HEK293T (cell line): ENCODE measurements around the gene ABCA3.

Experiments
- CTCF ChIA-PET: fragments of 350-600 bp; formaldehyde crosslinking; extraction: SDS; loops from one replicate; lab custom pipeline; 2021; ENCODE audit warnings: antibody characterized with exemption, inconsistent platforms; lab: Yijun Ruan, JAX
- POLR2A ChIA-PET: fragments of 350-600 bp; formaldehyde crosslinking; extraction: SDS; loops from one replicate; lab custom pipeline; 2020; ENCODE audit warnings: antibody characterized with exemption, inconsistent platforms; lab: Yijun Ruan, JAX
- DNase-seq: peaks from one replicate; pipeline ENCODE4 v3.0.0; 2012; ENCODE audit warnings: mixed read lengths; ENCODE audit errors: extremely low spot score
- ARNT ChIP-seq: fragments of 450-650 bp; IDR thresholded peaks from 2 replicates; pipeline ENCODE4 v1.6.1; 2017; ENCODE audit warnings: mild to moderate bottlenecking
- BHLHE40 ChIP-seq: fragments of 450-650 bp; IDR thresholded peaks from 2 replicates; pipeline ENCODE4 v1.6.1; 2016; ENCODE audit warnings: mild to moderate bottlenecking, moderate library complexity, borderline replicate concordance
- CTBP1 ChIP-seq: fragments of 450-650 bp; IDR thresholded peaks from 2 replicates; pipeline ENCODE4 v1.6.1; 2016; ENCODE audit warnings: borderline replicate concordance
- ELF4 ChIP-seq: fragments of 450-650 bp; IDR thresholded peaks from 2 replicates; pipeline ENCODE4 v1.6.1; 2017; ENCODE audit warnings: antibody characterized with exemption
- FOXA1 ChIP-seq: fragments of 450-650 bp; IDR thresholded peaks from 2 replicates; pipeline ENCODE4 v1.6.1; 2016; ENCODE audit warnings: mild to moderate bottlenecking
- FOXK2 ChIP-seq: fragments of 450-650 bp; IDR thresholded peaks from 2 replicates; pipeline ENCODE4 v1.6.1; 2016; ENCODE audit warnings: mild to moderate bottlenecking
- FOXM1 ChIP-seq: fragments of 450-650 bp; IDR thresholded peaks from 2 replicates; pipeline ENCODE4 v1.6.1; 2017; ENCODE audit warnings: mild to moderate bottlenecking, borderline replicate concordance
- HDGF ChIP-seq: fragments of 450-650 bp; IDR thresholded peaks from 2 replicates; pipeline ENCODE4 v1.6.1; 2017; ENCODE audit warnings: antibody characterized with exemption, borderline replicate concordance
- L3MBTL2 ChIP-seq: fragments of 450-650 bp; conservative IDR thresholded peaks from 2 replicates; pipeline ENCODE4 v1.6.1; 2016; ENCODE audit warnings: mild to moderate bottlenecking
- LEF1 ChIP-seq: fragments of 450-650 bp; IDR thresholded peaks from 2 replicates; pipeline ENCODE4 v1.6.1; 2017; ENCODE audit warnings: mild to moderate bottlenecking, borderline replicate concordance
- NFRKB ChIP-seq: fragments of 450-650 bp; IDR thresholded peaks from 2 replicates; pipeline ENCODE4 v1.6.1; 2016; ENCODE audit warnings: mild to moderate bottlenecking, moderate library complexity
- SP1 ChIP-seq: fragments of 450-650 bp; IDR thresholded peaks from 2 replicates; pipeline ENCODE4 v1.6.1; 2017
- SUZ12 ChIP-seq: fragments of 450-650 bp; IDR thresholded peaks from 2 replicates; pipeline ENCODE4 v1.6.1; 2016; ENCODE audit warnings: mild to moderate bottlenecking
- TARDBP ChIP-seq: fragments of 450-650 bp; IDR thresholded peaks from 2 replicates; pipeline ENCODE4 v1.6.1; 2016
- ZNF384 ChIP-seq: fragments of 450-650 bp; IDR thresholded peaks from 2 replicates; pipeline ENCODE4 v1.6.1; 2016
- TF ChIP-seq, protein P1 (sequence below): fragments of 450-650 bp; IDR thresholded peaks from 2 replicates; pipeline ENCODE4 v1.6.1; 2016

The ABCA3 gene

DNA sequence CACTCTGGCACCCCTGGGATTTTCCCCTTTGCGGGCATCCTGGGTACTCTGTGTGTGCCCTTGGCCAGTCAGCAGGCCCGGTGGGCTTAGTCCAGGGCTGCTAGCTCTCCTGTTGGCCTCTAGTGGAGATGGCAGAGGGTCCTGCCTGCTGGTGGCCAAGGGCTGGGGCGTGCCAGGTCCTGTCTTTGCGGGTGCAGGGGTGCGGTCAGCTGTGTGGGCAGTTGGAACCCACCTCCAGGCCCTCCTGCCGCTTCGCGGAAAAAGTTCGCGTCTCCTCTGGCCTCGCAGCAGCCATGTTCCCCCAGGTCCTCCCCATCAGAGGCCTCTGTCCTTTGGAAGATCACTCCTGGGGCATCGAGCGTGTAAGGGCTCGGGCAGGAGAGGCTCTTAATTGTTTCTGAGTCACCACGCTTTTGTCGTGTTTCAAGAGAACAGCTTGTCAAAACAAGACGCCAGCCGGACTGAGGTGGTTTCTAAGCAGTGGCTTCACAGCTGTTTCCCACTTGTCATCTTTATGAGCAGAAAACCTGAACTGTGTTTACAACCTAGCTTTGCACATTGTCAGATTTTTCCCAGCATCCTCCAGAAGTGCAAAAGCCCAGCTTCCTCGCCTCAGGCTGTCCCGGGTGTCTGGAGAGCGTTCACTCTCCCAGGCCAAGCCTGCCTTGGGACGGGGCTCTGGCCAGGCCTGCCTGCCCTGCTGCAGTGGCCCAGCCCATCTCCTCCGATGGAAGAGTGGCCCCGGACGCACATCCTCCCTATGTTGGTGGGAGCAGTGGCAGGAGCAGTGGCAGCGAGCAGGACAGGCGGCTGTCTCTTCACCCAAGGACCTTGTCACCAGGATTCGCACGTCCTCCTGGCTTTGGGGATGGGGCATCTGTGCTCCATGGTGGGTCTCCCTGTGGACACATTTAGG, 109.3 kb downstream of the ABCA3 start:
- CTCF ChIA-PET = no interaction called here
- no peak for TF ChIP-seq SP1
- no peak for TF ChIP-seq BHLHE40
- TF ChIP-seq NFRKB = no peak
- TF ChIP-seq FOXM1 = no peak
- DNase-seq = no peak
- POLR2A ChIA-PET = interaction anchor here (0.9 to 1.4 kb wide), 2 partner anchors 16 to 266 kb away, joined by 3 to 6 read pairs; partner anchors contain the start of gene RPS2

DNA sequence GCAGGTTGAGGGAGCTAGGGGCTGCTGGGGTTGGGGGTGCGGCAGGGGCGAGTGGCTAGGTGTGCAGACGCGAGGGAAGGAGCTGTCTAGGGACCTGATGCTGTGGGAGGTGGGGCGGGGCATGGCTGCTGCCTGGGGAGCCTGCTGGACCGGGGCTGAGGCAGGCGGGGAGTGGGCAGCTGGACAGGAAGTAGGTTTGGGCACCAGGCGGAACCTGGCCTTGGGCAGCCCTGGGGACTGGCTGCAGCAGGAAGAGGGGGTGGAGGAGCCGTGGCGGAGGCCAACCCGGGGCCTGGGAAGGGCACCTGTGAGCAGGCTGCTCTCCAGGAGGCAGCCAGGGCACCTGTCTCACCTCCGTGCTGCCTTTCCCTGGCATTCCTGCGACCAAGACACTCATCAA, 110.2 kb downstream of the ABCA3 start:
- DNase-seq = no peak
- ChIA-PET POLR2A (interaction anchor here (0.9 kb wide), 1 partner anchor 15 kb away, joined by 6 read pairs; no protein-coding TSS in a partner anchor), CTCF (no interaction called here)
- TF ChIP-seq BHLHE40 = no peak
- TF ChIP-seq ELF4 = no peak
- TF ChIP-seq FOXM1 = no peak
- TF ChIP-seq SP1 = no peak
- TF ChIP-seq, protein P1, sequence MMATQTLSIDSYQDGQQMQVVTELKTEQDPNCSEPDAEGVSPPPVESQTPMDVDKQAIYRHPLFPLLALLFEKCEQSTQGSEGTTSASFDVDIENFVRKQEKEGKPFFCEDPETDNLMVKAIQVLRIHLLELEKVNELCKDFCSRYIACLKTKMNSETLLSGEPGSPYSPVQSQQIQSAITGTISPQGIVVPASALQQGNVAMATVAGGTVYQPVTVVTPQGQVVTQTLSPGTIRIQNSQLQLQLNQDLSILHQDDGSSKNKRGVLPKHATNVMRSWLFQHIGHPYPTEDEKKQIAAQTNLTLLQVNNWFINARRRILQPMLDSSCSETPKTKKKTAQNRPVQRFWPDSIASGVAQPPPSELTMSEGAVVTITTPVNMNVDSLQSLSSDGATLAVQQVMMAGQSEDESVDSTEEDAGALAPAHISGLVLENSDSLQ = no peak
- TF ChIP-seq NFRKB = no peak
- TF ChIP-seq TARDBP = no peak
- no peak for TF ChIP-seq ARNT
- TF ChIP-seq ZNF384 = no peak
- TF ChIP-seq L3MBTL2 = no peak

DNA sequence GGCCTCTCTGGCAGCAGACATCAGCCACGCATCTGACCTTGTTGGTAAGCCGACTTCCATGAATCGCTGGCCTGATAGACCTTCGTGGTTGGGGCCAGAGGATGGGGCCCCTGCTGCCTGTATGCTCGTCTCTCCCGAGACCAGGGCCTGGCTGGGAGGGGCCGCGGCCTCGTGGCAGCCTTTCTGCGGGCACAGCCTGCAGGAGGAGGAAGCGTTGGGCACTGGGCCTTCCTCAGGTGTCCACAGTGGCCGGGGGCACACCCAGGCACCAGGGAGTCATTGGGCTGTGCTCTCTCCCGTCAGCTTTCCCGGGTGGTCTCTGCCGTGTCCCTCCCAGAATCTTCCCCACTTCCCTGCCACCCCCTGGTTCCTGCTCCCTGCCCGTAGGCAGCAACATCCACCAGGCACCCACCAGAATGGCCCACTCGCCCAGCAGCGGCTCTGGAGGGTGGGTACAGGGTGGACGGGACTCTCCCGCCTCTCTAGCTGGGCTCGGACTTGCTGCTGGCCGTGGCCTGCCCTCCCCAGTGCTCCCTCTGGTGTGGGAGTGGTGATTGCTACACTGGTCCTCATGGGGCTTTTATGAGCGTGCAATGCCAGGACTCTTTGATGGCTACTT, 110.8 kb downstream of the ABCA3 start:
- ChIA-PET POLR2A (no interaction called here), CTCF (no interaction called here)
- no peak for TF ChIP-seq FOXA1
- TF ChIP-seq FOXK2 = no peak
- no peak for TF ChIP-seq ELF4
- TF ChIP-seq LEF1 = no peak
- TF ChIP-seq, protein P1 = no peak
- no peak for TF ChIP-seq BHLHE40
- no peak for TF ChIP-seq NFRKB
- no peak for TF ChIP-seq L3MBTL2
- no peak for TF ChIP-seq ARNT
- DNase-seq = no peak

DNA sequence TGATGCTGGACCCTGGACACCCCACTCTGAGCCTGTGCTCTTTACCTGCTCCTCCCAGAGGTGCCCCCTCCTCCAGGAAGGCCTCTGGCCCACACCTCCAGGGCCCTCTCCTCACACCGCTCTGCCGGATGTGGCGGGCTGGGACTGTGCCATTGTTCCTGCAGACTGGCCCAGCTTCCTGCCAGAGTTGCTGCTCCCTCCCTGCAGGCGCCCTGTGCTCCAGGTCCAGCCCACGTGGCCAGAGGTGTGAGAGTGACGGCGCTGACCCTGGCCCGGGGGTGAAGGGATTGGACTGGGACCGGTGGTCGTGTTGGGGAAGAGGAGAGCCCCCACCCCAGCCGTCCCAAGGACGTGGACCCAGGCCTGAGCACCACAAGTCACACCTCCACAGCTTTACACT, 111.4 kb downstream of the ABCA3 start:
- DNase-seq = no peak

DNA sequence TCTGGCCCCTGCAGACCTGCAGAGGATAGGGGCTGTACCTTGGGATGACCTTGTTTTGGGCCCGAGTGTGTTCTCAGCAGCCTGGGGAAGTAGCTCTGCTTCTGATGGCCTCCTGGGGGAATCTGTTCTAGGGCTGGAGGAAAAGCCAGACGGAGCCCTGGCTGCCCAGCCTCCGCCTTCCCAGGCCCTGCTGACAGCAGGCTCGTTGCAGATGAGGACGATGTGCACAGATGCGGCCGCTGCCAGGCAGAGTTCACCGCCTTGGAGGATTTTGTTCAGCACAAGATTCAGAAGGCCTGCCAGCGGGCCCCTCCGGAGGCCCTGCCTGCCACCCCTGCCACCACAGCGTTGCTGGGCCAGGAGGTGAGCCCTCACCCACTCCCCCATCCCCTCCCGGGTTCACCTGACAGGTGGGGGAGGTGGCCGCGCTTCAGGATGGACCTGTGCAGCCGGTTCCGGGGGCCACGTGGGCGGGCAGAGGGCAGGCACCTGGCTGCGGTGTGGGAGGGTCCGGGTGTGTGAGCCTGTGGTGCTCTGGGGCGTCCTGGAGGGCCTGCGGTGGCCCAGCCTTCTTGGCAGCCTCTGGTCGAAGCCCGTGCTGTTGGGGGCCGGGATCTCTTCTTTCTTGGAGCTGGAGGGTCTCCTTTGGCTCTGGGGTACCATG, 112.2 kb downstream of the ABCA3 start:
- ChIA-PET POLR2A (interaction anchor here (2.2 kb wide), 1 partner anchor 23 kb away, joined by 6 read pairs; the partner anchor contains the start of gene ECI1), CTCF (no interaction called here)
- TF ChIP-seq LEF1 (no peak), FOXM1 (no peak), ELF4 (no peak), SP1 (no peak), ARNT (no peak), L3MBTL2 (no peak), NFRKB (no peak), BHLHE40 (no peak), FOXA1 (no peak)
- TF ChIP-seq, protein P1 = no peak
- no peak for DNase-seq

More for the DNA sequence above, 111.4 kb downstream of the ABCA3 start:
- CTCF ChIA-PET = no interaction called here
- TF ChIP-seq SP1 (no peak), CTBP1 (no peak), LEF1 (no peak), FOXM1 (no peak), SUZ12 (no peak), ZNF384 (no peak), TARDBP (no peak), NFRKB (no peak), HDGF (no peak), ELF4 (no peak), FOXK2 (no peak), BHLHE40 (no peak)
- POLR2A ChIA-PET = interaction anchor here (2.2 kb wide), 1 partner anchor 23 kb away, joined by 6 read pairs; the partner anchor contains the start of gene ECI1

DNA sequence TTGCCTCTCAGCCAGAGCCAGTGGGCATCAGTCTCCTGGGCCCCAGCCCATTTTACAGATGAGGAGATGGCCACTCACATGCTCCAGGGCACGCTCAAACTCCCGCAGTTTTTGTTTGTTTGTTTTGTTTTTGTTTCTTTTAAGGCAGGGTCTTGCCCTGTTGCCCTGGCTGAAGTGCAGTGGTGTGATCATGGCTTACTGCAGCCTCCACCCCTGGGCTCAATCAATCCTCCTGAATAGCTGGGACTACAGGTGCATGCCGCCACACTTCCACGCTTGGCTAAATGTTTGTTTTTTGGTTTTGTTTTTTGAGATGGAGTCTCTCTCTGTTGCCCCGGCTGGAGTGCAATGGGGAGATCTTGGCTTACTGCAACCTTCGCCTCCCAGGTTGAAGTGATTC, 113.6 kb downstream of the ABCA3 start:
- TF ChIP-seq CTBP1 = no peak
- no peak for TF ChIP-seq TARDBP
- TF ChIP-seq FOXM1 = no peak
- TF ChIP-seq, protein P1 = no peak
- no peak for TF ChIP-seq FOXA1
- no peak for TF ChIP-seq SUZ12
- TF ChIP-seq LEF1 = no peak
- TF ChIP-seq NFRKB = no peak
- no peak for TF ChIP-seq ZNF384
- TF ChIP-seq SP1 = no peak
- no peak for TF ChIP-seq BHLHE40
- no peak for TF ChIP-seq FOXK2
- TF ChIP-seq ARNT = no peak
- no peak for TF ChIP-seq L3MBTL2
- no peak for TF ChIP-seq HDGF
- no peak for TF ChIP-seq ELF4
- no peak for DNase-seq
- POLR2A ChIA-PET = interaction anchor here (1.0 to 5.4 kb wide), 4 partner anchors 12 to 72 kb away, joined by 3 to 34 read pairs (median 4); partner anchors contain the start of genes ECI1, PGP and TRAF7
- CTCF ChIA-PET = no interaction called here
